IMR-90 (cell line): ENCODE results near the gene ZNF618. TPM values are rescaled to one million over a fixed set of nuclear protein-coding genes. Genes with fewer than 3 reads are reported as not detected.

ENCODE experiments used
- ATAC-seq: fragments of 200-7000 bp; cut with Tn5 transposase; 2 replicates; pipeline ENCODE4 v1.9.1; 2020; ENCODE audit warnings: low read depth, mild to moderate bottlenecking, moderate library complexity
- BruUV-seq: library from RNA; stranded (reverse); fragments of 400-500 nt; replicated peaks from 2 replicates; lab custom pipeline; 2021; lab: Mats Ljungman, UMichigan
- CTCF ChIA-PET: fragments of 300-600 bp; formaldehyde crosslinking; extraction: SDS; loops from one replicate; lab custom pipeline; 2021; ENCODE audit warnings: antibody characterized with exemption; lab: Yijun Ruan, JAX
- POLR2A ChIA-PET: fragments of 300-600 bp; sonication (Branson Sonifier 250); formaldehyde crosslinking; loops from one replicate; lab custom pipeline; 2022; ENCODE audit warnings: antibody characterized with exemption; ENCODE audit not compliant: unreplicated experiment; lab: Charles Lee
- DNase-seq: peaks from one replicate; pipeline ENCODE4 v3.0.0; 2013
- H2AFZ ChIP-seq: replicated peaks from 2 replicates; pipeline ENCODE3; 2013; ENCODE audit warnings: low read length, mild to moderate bottlenecking; ENCODE audit not compliant: poor library complexity
- H2AK5ac ChIP-seq: 2 replicates; pipeline ENCODE4 v1.6.1; 2013; ENCODE audit warnings: low read depth, low read length, inconsistent platforms
- H2AK9ac ChIP-seq: replicated peaks from 2 replicates; pipeline ENCODE3; 2013; ENCODE audit warnings: mild to moderate bottlenecking, low read depth, low read length, moderate library complexity; ENCODE audit not compliant: poor library complexity
- H2BK120ac ChIP-seq: 2 replicates; pipeline ENCODE4 v1.6.1; 2013; ENCODE audit warnings: low read depth, low read length, inconsistent platforms
- H2BK15ac ChIP-seq: 3 replicates; pipeline ENCODE4 v1.6.1; 2013; ENCODE audit warnings: low read depth, low read length, inconsistent platforms
- H2BK20ac ChIP-seq: 2 replicates; pipeline ENCODE4 v1.6.1; 2013; ENCODE audit warnings: low read depth, mild to moderate bottlenecking, inconsistent platforms, low read length, moderate library complexity
- H2BK5ac ChIP-seq: 2 replicates; pipeline ENCODE4 v1.6.1; 2013; ENCODE audit warnings: mild to moderate bottlenecking, low read depth, low read length, inconsistent platforms; ENCODE audit not compliant: poor library complexity, severe bottlenecking
- H3K14ac ChIP-seq: replicated peaks from 2 replicates; pipeline ENCODE4 v1.6.1; 2013; ENCODE audit warnings: low read depth, low read length, inconsistent platforms
- H3K18ac ChIP-seq: 2 replicates; pipeline ENCODE4 v1.6.1; 2013; ENCODE audit warnings: low read depth, low read length, control low read depth
- H3K23ac ChIP-seq: 2 replicates; pipeline ENCODE4 v1.6.1; 2013; ENCODE audit warnings: low read depth, low read length, inconsistent platforms
- H3K27ac ChIP-seq: 2 replicates; pipeline ENCODE4 v1.5.1; 2013; ENCODE audit warnings: mild to moderate bottlenecking, control low read depth, low read length; ENCODE audit not compliant: insufficient read depth
- H3K27me3 ChIP-seq: 2 replicates; pipeline ENCODE4 v1.6.1; 2013; ENCODE audit warnings: low read length; ENCODE audit not compliant: control insufficient read depth, insufficient read depth
- H3K36me3 ChIP-seq: 2 replicates; pipeline ENCODE4 v1.6.1; 2013; ENCODE audit warnings: low read length, mixed read lengths; ENCODE audit not compliant: control insufficient read depth, insufficient read depth
- H3K4ac ChIP-seq: 2 replicates; pipeline ENCODE4 v1.6.1; 2013; ENCODE audit warnings: low read depth, low read length, inconsistent platforms
- H3K4me1 ChIP-seq: 2 replicates; pipeline ENCODE4 v1.6.1; 2013; ENCODE audit warnings: low read length, mixed read lengths; ENCODE audit not compliant: control insufficient read depth, insufficient read depth
- H3K4me2 ChIP-seq: 2 replicates; pipeline ENCODE4 v1.6.1; 2013; ENCODE audit warnings: low read depth, mild to moderate bottlenecking, control low read depth, low read length, moderate library complexity
- H3K4me3 ChIP-seq: 2 replicates; pipeline ENCODE4 v1.5.1; 2013; ENCODE audit warnings: low read depth, mild to moderate bottlenecking, control low read depth, low read length, moderate library complexity; ENCODE audit not compliant: insufficient read depth
- H3K56ac ChIP-seq: 2 replicates; pipeline ENCODE4 v1.6.1; 2013; ENCODE audit warnings: low read length, inconsistent platforms; ENCODE audit not compliant: insufficient read depth; ENCODE audit errors: extremely low read depth
- H3K79me1 ChIP-seq, 2 experiments: 2 replicates each; pipeline ENCODE4 v1.6.1; 2013; ENCODE audit warnings: low read length in 2 of 2, inconsistent platforms in 1 of 2, low read depth in 1 of 2
- H3K9ac ChIP-seq: 2 replicates; pipeline ENCODE4 v1.6.1; 2013; ENCODE audit warnings: low read depth, low read length, control low read depth
- H3K9me1 ChIP-seq: 2 replicates; pipeline ENCODE4 v1.6.1; 2013; ENCODE audit warnings: low read length, inconsistent platforms; ENCODE audit not compliant: insufficient read depth
- H3K9me3 ChIP-seq: 2 replicates; pipeline ENCODE4 v1.6.1; 2013; ENCODE audit warnings: low read length; ENCODE audit not compliant: control insufficient read depth, insufficient read depth
- H4K20me1 ChIP-seq: 2 replicates; pipeline ENCODE4 v1.6.1; 2013; ENCODE audit warnings: low read length, inconsistent platforms; ENCODE audit not compliant: insufficient read depth
- H4K5ac ChIP-seq: 2 replicates; pipeline ENCODE4 v1.6.1; 2013; ENCODE audit warnings: mild to moderate bottlenecking, low read depth, low read length, control low read depth
- H4K8ac ChIP-seq, 2 experiments: 2 replicates each; pipeline ENCODE4 v1.6.1; 2013; ENCODE audit warnings: low read depth in 2 of 2, low read length in 2 of 2, control low read depth in 1 of 2, inconsistent platforms in 1 of 2
- H4K91ac ChIP-seq: 2 replicates; pipeline ENCODE4 v1.6.1; 2013; ENCODE audit warnings: low read depth, low read length, inconsistent platforms; ENCODE audit not compliant: insufficient read depth
- BHLHE40 ChIP-seq: fragments of 150-350 bp; IDR thresholded peaks from 2 replicates; pipeline ENCODE4 v1.6.1; 2016; ENCODE audit warnings: mild to moderate bottlenecking, low read depth, low read length
- CEBPB ChIP-seq: IDR thresholded peaks from 2 replicates; pipeline ENCODE4 v1.6.1; 2012; ENCODE audit warnings: low read depth, low read length, improper control_type of control experiment
- POLR2A ChIP-seq: IDR thresholded peaks from 2 replicates; pipeline ENCODE4 v1.6.1; 2012; ENCODE audit warnings: mild to moderate bottlenecking, low read depth, low read length
- WGBS, 2 experiments: methylation state at CpG; one replicate each; pipeline versions ENCODE4 v1.1.5 to v1.1.7; 2013; ENCODE audit warnings: missing lambda C conversion rate in 2 of 2; ENCODE audit not compliant: insufficient read length in 1 of 2; ENCODE audit errors: extremely low coverage in 2 of 2; 5-methylcytosine and 5-hydroxymethylcytosine counted together
- dilution Hi-C: fragments of 300-500 bp; cut with HindIII; formaldehyde crosslinking; loops from one replicate; pipeline ENCODE4 v1.14.3; 2018; ENCODE audit warnings: low sequenced_read_pairs; ENCODE audit not compliant: unreplicated experiment
- in situ Hi-C: fragments of 300-500 bp; cut with MboI; formaldehyde crosslinking; loops from 3 replicates; pipeline ENCODE4 v1.14.3; 2019; ENCODE audit warnings: low sequenced_read_pairs, inconsistent platforms, mixed read lengths
- intact Hi-C: fragments of 100-400 bp; cut with micrococcal nuclease; formaldehyde crosslinking; loops from 2 replicates; pipeline ENCODE4 v1.10.0; 2022
- polyA plus RNA-seq, 3 experiments: library from polyadenylated mRNA; depleted of rRNA; stranded (reverse); fragments of >200 nt; gene quantifications; 2 replicates each; pipeline ENCODE4 v1.2.3, GENCODE V29; 2012; ENCODE audit warnings: low replicate concordance in 1 of 3
- total RNA-seq: library from RNA; depleted of rRNA; stranded (reverse); fragments of >200 nt; gene quantifications from 2 replicates; pipeline ENCODE4 v1.2.3, GENCODE V29; 2012
- TF ChIP-seq, protein P1 (sequence below): conservative IDR thresholded peaks from 2 replicates; pipeline ENCODE4 v1.5.1; 2012; ENCODE audit warnings: mild to moderate bottlenecking, low read depth, low read length, improper control_type of control experiment

The ZNF618 gene
- total and polyA plus RNA-seq, 2 of the 4 experiments (the other 2 are of a cell fraction), result 8.2 to 9.4 TPM

DNA sequence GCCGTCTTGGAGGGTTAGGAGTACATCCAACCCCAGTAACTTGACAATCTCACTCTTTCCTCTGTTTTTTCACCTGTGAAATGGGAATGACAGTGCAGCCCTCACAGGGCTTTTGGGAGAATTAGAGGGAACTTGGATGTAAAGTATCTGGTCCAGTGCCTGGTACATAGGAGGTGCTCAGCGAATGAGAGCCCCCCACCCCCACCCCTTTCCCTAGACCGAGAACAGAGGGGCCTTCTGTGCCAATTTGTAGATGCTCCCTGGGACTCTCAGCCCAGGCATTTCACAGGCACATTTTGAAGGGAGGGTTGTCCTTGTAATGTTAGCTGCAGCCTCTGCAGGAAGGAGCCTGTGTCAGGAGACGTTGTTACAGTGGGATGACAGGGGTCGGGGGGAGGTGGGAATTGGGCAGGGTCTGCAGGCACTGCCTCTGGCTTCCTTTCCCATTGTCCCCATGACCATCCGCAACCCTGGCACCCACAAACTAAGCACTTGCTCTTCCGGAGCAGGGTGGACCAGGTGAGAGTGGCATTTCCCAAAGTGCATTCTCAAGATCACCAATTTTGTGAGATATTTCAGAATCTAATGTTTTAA is 155.0 kb downstream of the ZNF618 start:
- H4K20me1 ChIP-seq, result no peaks in the 10 kb centered on the region; the same call in 1 of the 2 replicates
- peaks cover 56% of the 10 kb centered on the region for H3K36me3 ChIP-seq
- ATAC-seq (no peak), DNase-seq (no peak)
- H3K27ac ChIP-seq, result no peak overlapping the region
- H2AK9ac ChIP-seq, result no peak overlapping the region
- H2BK120ac ChIP-seq, result no peak overlapping the region
- H3K4me1 ChIP-seq, result no peaks in the 10 kb centered on the region
- TF ChIP-seq BHLHE40, result no peak
- no peak for TF ChIP-seq CEBPB
- TF ChIP-seq, protein P1, sequence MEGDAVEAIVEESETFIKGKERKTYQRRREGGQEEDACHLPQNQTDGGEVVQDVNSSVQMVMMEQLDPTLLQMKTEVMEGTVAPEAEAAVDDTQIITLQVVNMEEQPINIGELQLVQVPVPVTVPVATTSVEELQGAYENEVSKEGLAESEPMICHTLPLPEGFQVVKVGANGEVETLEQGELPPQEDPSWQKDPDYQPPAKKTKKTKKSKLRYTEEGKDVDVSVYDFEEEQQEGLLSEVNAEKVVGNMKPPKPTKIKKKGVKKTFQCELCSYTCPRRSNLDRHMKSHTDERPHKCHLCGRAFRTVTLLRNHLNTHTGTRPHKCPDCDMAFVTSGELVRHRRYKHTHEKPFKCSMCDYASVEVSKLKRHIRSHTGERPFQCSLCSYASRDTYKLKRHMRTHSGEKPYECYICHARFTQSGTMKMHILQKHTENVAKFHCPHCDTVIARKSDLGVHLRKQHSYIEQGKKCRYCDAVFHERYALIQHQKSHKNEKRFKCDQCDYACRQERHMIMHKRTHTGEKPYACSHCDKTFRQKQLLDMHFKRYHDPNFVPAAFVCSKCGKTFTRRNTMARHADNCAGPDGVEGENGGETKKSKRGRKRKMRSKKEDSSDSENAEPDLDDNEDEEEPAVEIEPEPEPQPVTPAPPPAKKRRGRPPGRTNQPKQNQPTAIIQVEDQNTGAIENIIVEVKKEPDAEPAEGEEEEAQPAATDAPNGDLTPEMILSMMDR, result no peak
- TF ChIP-seq POLR2A, result no peak
- CTCF ChIA-PET, result no interaction called here
- intact Hi-C loops (loop anchor here (5.0 kb wide), 1 partner anchor 349 kb away; no protein-coding TSS in a partner anchor), in situ Hi-C loops (no loop called here), dilution Hi-C loops (no loop called here)
- no peak overlapping the region for H3K4me2 ChIP-seq
- 0 out of 2 replicates have a peak, but pooled peaks cover 2% of the 10 kb centered on the region for H3K9me1 ChIP-seq
- H3K23ac ChIP-seq, result no peak overlapping the region
- H2AK5ac ChIP-seq, result no peak overlapping the region
- no peaks in the 10 kb centered on the region for H3K27me3 ChIP-seq
- no peaks in the 10 kb centered on the region for H3K9me3 ChIP-seq
- POLR2A ChIA-PET, result no interaction called here
- no peaks in the 10 kb centered on the region; a peak in 1 of 4 replicates for H3K79me1 ChIP-seq
- no peak overlapping the region for H3K4me3 ChIP-seq
- no peak overlapping the region for H4K5ac ChIP-seq
- no peak overlapping the region for H2BK5ac ChIP-seq
- no peak overlapping the region for H3K14ac ChIP-seq
- no TSS peak for BruUV-seq
- no peak overlapping the region for H3K56ac ChIP-seq
- H3K9ac ChIP-seq, result no peak overlapping the region
- no peak overlapping the region for H3K4ac ChIP-seq
- no peak overlapping the region for H2BK15ac ChIP-seq
- no peak overlapping the region for H4K8ac ChIP-seq
- H3K18ac ChIP-seq, result no peak overlapping the region
- no peak overlapping the region for H4K91ac ChIP-seq
- no peak overlapping the region for H2AFZ ChIP-seq
- no CpG with 5 or more reads among the region's 7 CpGs for WGBS, 2 experiments
- H2BK20ac ChIP-seq, result no peak overlapping the region
